Adrenal gland (tissue), 12 donors: ENCODE results near the gene ABHD12B. TPM values are rescaled to one million over a fixed set of nuclear protein-coding genes. Genes with fewer than 3 reads are reported as not detected.

Source experiments
- DNase-seq, 7 donors: peaks; one replicate each; pipeline ENCODE4 v3.0.0-alpha.2; 2019 to 2020
- H3K27ac ChIP-seq, 5 donors: fragments of 200-600 bp; sonication (generic) in 4 of 5; 1 replicate in 3 of 5; 2 replicates in 2 of 5; pipeline versions ENCODE4 v1.5.1 to v1.8.0; 2016 to 2020; ENCODE audit warnings: mild to moderate bottlenecking in 1 of 5
- H3K27me3 ChIP-seq: fragments of 200-600 bp; 2 replicates; pipeline ENCODE4 v1.8.0; 2021
- H3K36me3 ChIP-seq, 2 donors: fragments of 200-600 bp; replicated peaks in 1 of 2; 1 replicate in 1 of 2; 2 replicates in 1 of 2; pipeline versions ENCODE4 v1.5.1 to v1.8.0; 2018 to 2022
- H3K4me1 ChIP-seq, 2 donors: fragments of 200-600 bp; replicated peaks in 1 of 2; 1 replicate in 1 of 2; 2 replicates in 1 of 2; pipeline versions ENCODE4 v1.5.1 to v1.8.0; 2018 to 2021
- H3K4me3 ChIP-seq, 4 donors: fragments of 200-600 bp; sonication (generic) in 3 of 4; one replicate each; pipeline ENCODE4 v1.5.1; 2016 to 2018
- H3K9me3 ChIP-seq, 3 donors: fragments of 200-600 bp; sonication (generic) in 1 of 3; replicated peaks in 1 of 3; 1 replicate in 2 of 3; 2 replicates in 1 of 3; pipeline versions ENCODE4 v1.5.1 to v1.8.0; 2016 to 2021
- CTCF ChIP-seq, 6 experiments: fragments of 450-650 bp in 4 of 6; fragments of 200-600 bp in 2 of 6; sonication (generic) in 1 of 6; IDR thresholded peaks; 1 replicate in 5 of 6; 2 replicates in 1 of 6; pipeline versions ENCODE4 v1.5.1 to v1.8.0; 2016 to 2021; ENCODE audit warnings: antibody characterized with exemption in 6 of 6, mild to moderate bottlenecking in 2 of 6, moderate library complexity in 1 of 6
- POLR2A ChIP-seq, 2 donors: fragments of 450-650 bp; IDR thresholded peaks; one replicate each; pipeline ENCODE4 v1.6.1; 2017; ENCODE audit warnings: antibody characterized with exemption in 2 of 2, mild to moderate bottlenecking in 2 of 2, moderate library complexity in 1 of 2
- WGBS, 4 donors: extraction: QIAGEN DNeasy Blood & Tissue Kit in 2 of 4; methylation state at CpG; one replicate each; pipeline versions ENCODE4 v1.1.5 to v1.1.7; 2013 to 2017; 5-methylcytosine and 5-hydroxymethylcytosine counted together
- intact Hi-C, 2 donors: fragments of 100-400 bp; cut with DNase I; formaldehyde crosslinking; loops; one replicate each; pipeline versions ENCODE4 v1.14.1 to v1.15.0; 2022 to 2023
- polyA plus RNA-seq, 3 donors: library from polyadenylated mRNA; stranded (reverse); fragments of 200-250 nt in 2 of 3; fragments of 350-450 nt in 1 of 3; fragmentation: Illumina TruSeq in 1 of 3; extraction: RNeasy Lipid Tissue Mini Kit (QIAGEN cat#74804) in 1 of 3; gene quantifications; one replicate each; pipeline ENCODE4 v1.2.3, GENCODE V29; 2013 to 2014
- total RNA-seq, 9 donors: library from RNA; depleted of rRNA in 4 of 9; stranded (reverse); fragments of >200 nt in 4 of 9; fragments of 120-200 nt in 1 of 9; fragmentation: NEBNext Ultra II Directional in 1 of 9; extraction: Animal tissue kit (Norgen Biotek cat#: 25700) in 1 of 9; gene quantifications; one replicate each; pipeline versions ENCODE4 v1.1.0 to v1.2.4, GENCODE V29; 2013 to 2023
- donor health status: healthy with polysubstance abuse.
- donor health status: Bipolar disorder and iron deficiency.
- donor health status: DM: yes; HTN: yes; CAD: no.
- donor health status: DM: no; HTN: no; CAD: no.
- donor health status: DM: no; HTN: no; CAD: no.
- donor health status: DM: yes; HTN: yes; CAD: no.

The ABHD12B gene
- total and polyA plus RNA-seq, 12 donors = 0.10 to 0.46 (median 0.37) TPM; not detected in 6

- Histone ChIP-seq H3K4me1 (peaks cover 4 to 5% of the 10 kb centered on the region in 2 donors), H3K36me3 (no peaks in the 10 kb centered on the region), H3K27me3 (no peaks in the 10 kb centered on the region), H3K27ac (peak overlapping the region in 2 of 5 donors; percentile 53 to 56), H3K9me3 (no peaks in the 10 kb centered on the region), H3K4me3 (no peak overlapping the region)
- DNase-seq = no peak
- WGBS, 4 donors = 90 to 96% (median 91%) methylated on average over 5 of the region's 5 CpGs
- TF ChIP-seq POLR2A (IDR thresholded peaks at IDR 0.05) (no peak), CTCF (IDR thresholded peaks at IDR 0.05) (no peak)
- intact Hi-C loops = no loop called here
These were observed 74.5 kb downstream of the ABHD12B start for GRCh38 chr14:50946234-50946935.

- no peak for DNase-seq
- Histone ChIP-seq H3K4me1 (peaks cover 4 to 5% of the 10 kb centered on the region in 2 donors), H3K27ac (peak overlapping the region in 4 of 5 donors; percentile 41 to 74 (median 54)), H3K36me3 (no peaks in the 10 kb centered on the region), H3K9me3 (no peaks in the 10 kb centered on the region), H3K4me3 (no peak overlapping the region), H3K27me3 (no peaks in the 10 kb centered on the region)
- intact Hi-C loops = no loop called here
- 50 to 53% (median 51%) methylated on average over 4 of the region's 4 CpGs for WGBS, 4 donors
- no peak for TF ChIP-seq CTCF (IDR thresholded peaks at IDR 0.05)
- TF ChIP-seq POLR2A (IDR thresholded peaks at IDR 0.05) = no peak
These were observed 75.6 kb downstream of the ABHD12B start for GRCh38 chr14:50947446-50947845.

GRCh38 chr14:50948205-50948604 lies 76.4 kb downstream of the ABHD12B start:
- WGBS, 4 donors = 43 to 55% (median 46%) methylated on average over 2 of the region's 2 CpGs
- H3K27ac ChIP-seq = peak overlapping the region in 4 of 5 donors; percentile 41 to 74 (median 54)
- intact Hi-C loops = no loop called here

GRCh38 chr14:50951032-50951431 lies 79.2 kb downstream of the ABHD12B start:
- intact Hi-C loops = loop anchor here in 1 of 2 donors (5.0 kb wide), 1 partner anchor 271 kb away; no protein-coding TSS in a partner anchor
- Histone ChIP-seq H3K27ac (no peak overlapping the region), H3K9me3 (no peaks in the 10 kb centered on the region), H3K4me3 (no peak overlapping the region), H3K4me1 (peaks cover 0 to 11% of the 10 kb centered on the region in 2 donors), H3K36me3 (no peaks in the 10 kb centered on the region), H3K27me3 (no peaks in the 10 kb centered on the region)
- TF ChIP-seq POLR2A (IDR thresholded peaks at IDR 0.05) (no peak), CTCF (IDR thresholded peaks at IDR 0.05) (no peak)
- WGBS, 4 donors = 89 to 95% (median 93%) methylated on average over 6 of the region's 6 CpGs
- DNase-seq = no peak

More at GRCh38 chr14:50948205-50948604, 76.4 kb downstream of the ABHD12B start:
- peaks cover 4 to 5% of the 10 kb centered on the region in 2 donors for H3K4me1 ChIP-seq
- no peak overlapping the region for H3K4me3 ChIP-seq
- TF ChIP-seq POLR2A (IDR thresholded peaks at IDR 0.05) (no peak), CTCF (IDR thresholded peaks at IDR 0.05) (no peak)
- no peaks in the 10 kb centered on the region for H3K9me3 ChIP-seq
- no peak for DNase-seq
- no peaks in the 10 kb centered on the region for H3K27me3 ChIP-seq
- no peaks in the 10 kb centered on the region for H3K36me3 ChIP-seq
